HepG2 (cell line): ENCODE data around the gene PLPPR2. TPM values are rescaled to one million over a fixed set of nuclear protein-coding genes. Genes with fewer than 3 reads are reported as not detected.
A peak's percentile ranks its signal among the peaks of the same experiment; 100 is the strongest.

ENCODE experiments used
- HDAC1 ChIP-seq: sonication (generic); formaldehyde crosslinking; IDR thresholded peaks from 2 replicates; pipeline ENCODE4 v1.5.1; 2020; ENCODE audit warnings: mild to moderate bottlenecking, missing genetic modification reagents
- MAFF ChIP-seq: IDR thresholded peaks from 2 replicates; pipeline ENCODE4 v1.6.1; 2011; ENCODE audit warnings: low read depth, low read length, improper control_type of control experiment
- MAZ ChIP-seq, 2 experiments: sonication (generic) in 1 of 2; formaldehyde crosslinking in 1 of 2; IDR thresholded peaks; 2 replicates each; pipeline versions ENCODE4 v1.5.0 to v1.6.1; 2012 to 2020; ENCODE audit warnings: low read depth in 2 of 2, mild to moderate bottlenecking in 2 of 2, borderline replicate concordance in 1 of 2, improper control_type of control experiment in 1 of 2, low read length in 1 of 2, missing genetic modification reagents in 1 of 2, moderate library complexity in 1 of 2
- PHF8 ChIP-seq: sonication (generic); formaldehyde crosslinking; IDR thresholded peaks from 2 replicates; pipeline ENCODE4 v1.5.0; 2020; ENCODE audit warnings: missing genetic modification reagents
- RNF2 ChIP-seq: fragments of 450-650 bp; conservative IDR thresholded peaks from 2 replicates; pipeline ENCODE4 v1.6.1; 2016; ENCODE audit warnings: low read depth
- ZNF232 ChIP-seq: sonication (generic); formaldehyde crosslinking; IDR thresholded peaks from 2 replicates; pipeline ENCODE4 v1.4.0; 2020; ENCODE audit warnings: missing genetic modification reagents, borderline replicate concordance
- ZNF563 ChIP-seq: sonication (generic); formaldehyde crosslinking; IDR thresholded peaks from 2 replicates; pipeline ENCODE4 v1.8.0; 2022; ENCODE audit warnings: mild to moderate bottlenecking, moderate library complexity, missing genetic modification reagents
- polyA plus RNA-seq, 8 experiments: library from polyadenylated mRNA; depleted of rRNA in 3 of 8; stranded (reverse) in 7 of 8; unstranded in 1 of 8; fragments of >200 nt; fragmentation: Illumina TruSeq in 4 of 8; extraction: Trizol in 4 of 8; gene quantifications; 2 replicates each; pipeline versions ENCODE4 v1.2.1 to v1.2.3, GENCODE V29; 2011 to 2016; ENCODE audit warnings: low read depth in 4 of 8, missing spikeins in 1 of 8, mixed read lengths in 1 of 8; ENCODE audit not compliant: insufficient read depth in 1 of 8
- total RNA-seq, 5 experiments: library from RNA; depleted of rRNA; stranded (reverse); fragments of >200 nt; fragmentation: Illumina TruSeq; extraction: Trizol; gene quantifications; 2 replicates each; pipeline ENCODE4 v1.2.3, GENCODE V29; 2016; ENCODE audit warnings: low read depth in 1 of 5
- TF ChIP-seq, protein P1 (sequence below): IDR thresholded peaks from 2 replicates; pipeline ENCODE4 v1.6.1; 2016; ENCODE audit warnings: low read depth, control low read depth
- TF ChIP-seq, protein P2 (sequence below): sonication (generic); formaldehyde crosslinking; IDR thresholded peaks from 2 replicates; pipeline ENCODE4 v1.4.0; 2020; ENCODE audit warnings: missing genetic modification reagents

PLPPR2 gene
- total and polyA plus RNA-seq, 2 of the 13 experiments (the other 11 are each of a cell fraction or from before 2014, with no cell fraction given) = 1.5 to 2.1 TPM

GRCh38 chr19:11346104-11346940 lies 8.9 kb upstream of the PLPPR2 start, which contains the start of the genes CCDC159 and TMEM205 (continued):
- TF ChIP-seq, protein P1, sequence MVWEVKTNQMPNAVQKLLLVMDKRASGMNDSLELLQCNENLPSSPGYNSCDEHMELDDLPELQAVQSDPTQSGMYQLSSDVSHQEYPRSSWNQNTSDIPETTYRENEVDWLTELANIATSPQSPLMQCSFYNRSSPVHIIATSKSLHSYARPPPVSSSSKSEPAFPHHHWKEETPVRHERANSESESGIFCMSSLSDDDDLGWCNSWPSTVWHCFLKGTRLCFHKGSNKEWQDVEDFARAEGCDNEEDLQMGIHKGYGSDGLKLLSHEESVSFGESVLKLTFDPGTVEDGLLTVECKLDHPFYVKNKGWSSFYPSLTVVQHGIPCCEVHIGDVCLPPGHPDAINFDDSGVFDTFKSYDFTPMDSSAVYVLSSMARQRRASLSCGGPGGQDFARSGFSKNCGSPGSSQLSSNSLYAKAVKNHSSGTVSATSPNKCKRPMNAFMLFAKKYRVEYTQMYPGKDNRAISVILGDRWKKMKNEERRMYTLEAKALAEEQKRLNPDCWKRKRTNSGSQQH (CRISPR knock-in tag) = 0 out of 2 replicates have a peak, but pooled peaks have one; percentile 51
- TF ChIP-seq PHF8 (CRISPR knock-in tag) (peak; percentile 63; the same call in 1 of the 2 replicates), RNF2 (peak; percentile 43; the same call in 1 of the 2 replicates), MAZ (IDR thresholded peaks at IDR 0.05; ENCODE audit: borderline replicate concordance, low read depth, low read length) (no peak; the same call in 1 of the 2 replicates), MAZ (CRISPR knock-in tag; IDR thresholded peaks at IDR 0.05; ENCODE audit: low read depth) (0 out of 2 replicates have a peak, but pooled peaks have one; percentile 4), ZNF563 (CRISPR knock-in tag) (peak; percentile 20; the same call in 1 of the 2 replicates), ZNF232 (CRISPR knock-in tag) (no peak), MAFF (no peak), HDAC1 (CRISPR knock-in tag) (peak; percentile 56)
- TF ChIP-seq, protein P2, sequence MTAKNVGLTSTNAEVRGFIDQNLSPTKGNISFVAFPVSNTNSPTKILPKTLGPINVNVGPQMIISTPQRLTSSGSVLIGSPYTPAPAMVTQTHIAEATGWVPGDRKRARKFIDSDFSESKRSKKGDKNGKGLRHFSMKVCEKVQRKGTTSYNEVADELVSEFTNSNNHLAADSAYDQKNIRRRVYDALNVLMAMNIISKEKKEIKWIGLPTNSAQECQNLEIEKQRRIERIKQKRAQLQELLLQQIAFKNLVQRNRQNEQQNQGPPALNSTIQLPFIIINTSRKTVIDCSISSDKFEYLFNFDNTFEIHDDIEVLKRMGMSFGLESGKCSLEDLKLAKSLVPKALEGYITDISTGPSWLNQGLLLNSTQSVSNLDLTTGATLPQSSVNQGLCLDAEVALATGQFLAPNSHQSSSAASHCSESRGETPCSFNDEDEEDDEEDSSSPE (CRISPR knock-in tag) = peak; percentile 28; the same call in 1 of the 2 replicates
